NCI-H82 treated with DMSO at 0.1 percent for 48 hours (cell line): ENCODE results near the gene GRIK4.

Source experiments
- DNase-seq: peaks from one replicate; lab custom pipeline; 2025; ENCODE audit not compliant: unreplicated experiment; lab: John Stamatoyannopoulos, UW

The GRIK4 gene

GRCh38 chr11:120798854-120799253, 287.3 kb downstream of the GRIK4 start:
- no peak for DNase-seq

- no peak for DNase-seq
These were observed 288.7 kb downstream of the GRIK4 start for GRCh38 chr11:120800206-120800605.

- peak; percentile 26 for DNase-seq
These were observed 290.5 kb downstream of the GRIK4 start for GRCh38 chr11:120801801-120802689.

- DNase-seq = no peak
These were observed 294.5 kb downstream of the GRIK4 start for GRCh38 chr11:120805960-120806555.

- DNase-seq = no peak
These were observed 296.0 kb downstream of the GRIK4 start for GRCh38 chr11:120807414-120808150.

GRCh38 chr11:120808616-120809050, 297.1 kb downstream of the GRIK4 start:
- no peak for DNase-seq

GRCh38 chr11:120810251-120810650, 298.7 kb downstream of the GRIK4 start:
- no peak for DNase-seq

GRCh38 chr11:120811199-120811598, 299.7 kb downstream of the GRIK4 start:
- DNase-seq = no peak

GRCh38 chr11:120811731-120812130, 300.2 kb downstream of the GRIK4 start:
- no peak for DNase-seq

GRCh38 chr11:120814531-120815318, 303.2 kb downstream of the GRIK4 start:
- DNase-seq = no peak

- DNase-seq = no peak
These were observed 304.0 kb downstream of the GRIK4 start for GRCh38 chr11:120815319-120816100.

- DNase-seq = no peak
These were observed 304.6 kb downstream of the GRIK4 start for GRCh38 chr11:120816176-120816575.

- DNase-seq = no peak
These were observed 305.2 kb downstream of the GRIK4 start for GRCh38 chr11:120816711-120817110.

GRCh38 chr11:120817158-120817557, 305.6 kb downstream of the GRIK4 start:
- no peak for DNase-seq

GRCh38 chr11:120818097-120818496, 306.5 kb downstream of the GRIK4 start:
- DNase-seq = no peak

- DNase-seq = no peak
These were observed 307.5 kb downstream of the GRIK4 start for GRCh38 chr11:120819003-120819402.

- DNase-seq = no peak
These were observed 308.2 kb downstream of the GRIK4 start for GRCh38 chr11:120819437-120820365.

- DNase-seq = no peak
These were observed 311.6 kb downstream of the GRIK4 start for GRCh38 chr11:120823159-120823558.

- DNase-seq = no peak
These were observed 312.7 kb downstream of the GRIK4 start for GRCh38 chr11:120824242-120824641.
